WERI-Rb-1 (cell line): ENCODE results near the gene DNAH3.

Experiments used
- DNase-seq: peaks from one replicate; pipeline ENCODE4 v3.0.0-alpha.2; 2020
- H3K27ac ChIP-seq: fragments of 250-450 bp; sonication (Bioruptor Pico); 2 replicates; pipeline ENCODE4 v1.5.1; 2020; ENCODE audit warnings: mild to moderate bottlenecking, moderate library complexity
- H3K27me3 ChIP-seq: fragments of 250-450 bp; sonication (Bioruptor Pico); 2 replicates; pipeline ENCODE4 v1.5.1; 2021; ENCODE audit warnings: mild to moderate bottlenecking, low read depth, moderate library complexity; ENCODE audit not compliant: insufficient read depth, severe bottlenecking
- H3K36me3 ChIP-seq: fragments of 250-450 bp; sonication (Bioruptor Pico); 2 replicates; pipeline ENCODE4 v1.5.1; 2020; ENCODE audit warnings: mild to moderate bottlenecking, moderate library complexity
- H3K4me3 ChIP-seq: 2 replicates; pipeline ENCODE4 v1.5.1; 2011; ENCODE audit warnings: low read depth, mild to moderate bottlenecking, control low read depth, low read length
- H3K9me3 ChIP-seq: fragments of 250-450 bp; sonication (Bioruptor Pico); 2 replicates; pipeline ENCODE4 v1.5.1; 2021; ENCODE audit warnings: mild to moderate bottlenecking, moderate library complexity; ENCODE audit not compliant: severe bottlenecking
- TF ChIP-seq, protein P1 (sequence below): IDR thresholded peaks from 2 replicates; pipeline ENCODE4 v1.5.1; 2011; ENCODE audit warnings: low read depth, mild to moderate bottlenecking, control low read depth, inconsistent platforms, low read length

The DNAH3 gene

DNA sequence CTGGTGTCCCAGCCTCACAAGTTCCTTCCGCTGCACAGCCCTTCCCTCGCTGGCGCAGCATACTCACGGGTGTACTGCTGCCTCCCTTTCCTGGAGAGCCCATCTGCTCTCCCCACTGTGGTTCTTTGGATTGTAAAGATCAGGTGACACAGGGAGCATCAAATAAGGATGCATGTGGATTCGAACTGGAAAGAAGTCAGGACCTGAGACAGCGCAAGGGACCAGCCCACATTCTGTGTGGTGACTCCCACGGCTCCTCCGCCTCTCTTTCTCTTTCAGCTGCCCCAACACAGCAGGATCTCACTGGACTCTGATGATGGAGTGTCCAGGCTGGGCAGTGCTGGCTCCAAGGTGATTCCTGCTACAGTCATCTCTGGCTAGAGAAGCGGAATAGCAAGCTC is 15.9 kb upstream of the DNAH3 start:
- Histone ChIP-seq H3K27me3 (no peaks in the 10 kb centered on the region), H3K36me3 (peaks cover 39% of the 10 kb centered on the region), H3K27ac (no peak overlapping the region), H3K9me3 (no peaks in the 10 kb centered on the region), H3K4me3 (no peak overlapping the region)
- no peak for DNase-seq
- TF ChIP-seq, protein P1, sequence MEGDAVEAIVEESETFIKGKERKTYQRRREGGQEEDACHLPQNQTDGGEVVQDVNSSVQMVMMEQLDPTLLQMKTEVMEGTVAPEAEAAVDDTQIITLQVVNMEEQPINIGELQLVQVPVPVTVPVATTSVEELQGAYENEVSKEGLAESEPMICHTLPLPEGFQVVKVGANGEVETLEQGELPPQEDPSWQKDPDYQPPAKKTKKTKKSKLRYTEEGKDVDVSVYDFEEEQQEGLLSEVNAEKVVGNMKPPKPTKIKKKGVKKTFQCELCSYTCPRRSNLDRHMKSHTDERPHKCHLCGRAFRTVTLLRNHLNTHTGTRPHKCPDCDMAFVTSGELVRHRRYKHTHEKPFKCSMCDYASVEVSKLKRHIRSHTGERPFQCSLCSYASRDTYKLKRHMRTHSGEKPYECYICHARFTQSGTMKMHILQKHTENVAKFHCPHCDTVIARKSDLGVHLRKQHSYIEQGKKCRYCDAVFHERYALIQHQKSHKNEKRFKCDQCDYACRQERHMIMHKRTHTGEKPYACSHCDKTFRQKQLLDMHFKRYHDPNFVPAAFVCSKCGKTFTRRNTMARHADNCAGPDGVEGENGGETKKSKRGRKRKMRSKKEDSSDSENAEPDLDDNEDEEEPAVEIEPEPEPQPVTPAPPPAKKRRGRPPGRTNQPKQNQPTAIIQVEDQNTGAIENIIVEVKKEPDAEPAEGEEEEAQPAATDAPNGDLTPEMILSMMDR: no peak

DNA sequence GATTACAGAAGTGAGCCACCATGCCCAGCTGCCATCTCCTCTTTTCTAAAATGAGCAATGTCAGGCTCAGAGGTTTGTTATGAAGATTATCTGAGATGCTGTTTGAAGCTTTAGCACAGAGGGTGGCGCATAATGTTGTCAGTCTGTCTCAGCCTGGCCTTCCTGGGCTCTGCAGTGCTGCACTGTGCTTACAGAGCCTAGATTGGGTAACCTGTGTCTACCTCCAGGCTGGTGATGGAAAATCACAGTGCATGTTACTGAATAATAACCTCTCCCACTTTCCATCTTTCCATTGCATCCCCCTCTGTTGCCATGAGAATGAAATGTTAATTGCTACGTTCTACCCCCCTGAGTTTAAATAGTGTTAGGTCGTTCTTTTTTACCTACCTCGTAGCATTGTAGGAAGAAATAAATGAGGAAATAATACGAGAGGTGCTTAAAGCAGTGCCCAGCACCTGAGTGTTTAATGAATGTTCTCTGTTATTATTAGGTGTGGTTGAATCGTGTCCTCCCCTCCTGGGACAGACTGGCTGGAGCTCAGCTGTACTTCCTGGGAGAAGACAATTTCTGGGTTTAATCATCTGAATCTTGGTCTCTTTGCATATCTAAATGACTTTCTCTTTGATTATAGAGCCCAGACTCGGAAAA is 14.0 kb upstream of the DNAH3 start:
- no peaks in the 10 kb centered on the region for H3K9me3 ChIP-seq
- no peak overlapping the region for H3K27ac ChIP-seq
- DNase-seq: no peak
- H3K4me3 ChIP-seq: no peak overlapping the region
- TF ChIP-seq, protein P1: no peak
- H3K36me3 ChIP-seq: peaks cover 30% of the 10 kb centered on the region
- H3K27me3 ChIP-seq: no peaks in the 10 kb centered on the region

DNA sequence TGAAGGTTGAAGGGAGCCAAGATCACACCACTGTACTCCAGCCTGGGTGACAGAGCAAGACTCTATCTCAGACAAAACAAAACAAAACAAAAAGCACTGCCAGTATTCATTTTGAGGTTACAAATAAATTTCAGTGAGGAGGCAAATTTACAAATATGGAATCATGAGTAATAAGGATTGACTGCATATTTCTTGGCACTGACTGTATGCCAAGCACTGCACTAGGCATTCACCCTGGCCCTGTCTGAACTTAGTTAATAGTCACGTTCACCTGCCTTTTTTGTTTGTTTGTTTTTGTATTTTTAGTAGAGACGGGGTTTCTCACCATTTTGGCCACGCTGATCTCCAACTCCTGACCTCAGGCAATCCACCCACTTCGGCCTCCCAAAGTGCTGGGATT is 12.9 kb upstream of the DNAH3 start:
- TF ChIP-seq, protein P1: no peak
- no peak overlapping the region for H3K27ac ChIP-seq
- H3K27me3 ChIP-seq: no peaks in the 10 kb centered on the region
- no peak for DNase-seq
- H3K4me3 ChIP-seq: no peak overlapping the region
- peaks cover 30% of the 10 kb centered on the region for H3K36me3 ChIP-seq
- no peaks in the 10 kb centered on the region for H3K9me3 ChIP-seq

DNA sequence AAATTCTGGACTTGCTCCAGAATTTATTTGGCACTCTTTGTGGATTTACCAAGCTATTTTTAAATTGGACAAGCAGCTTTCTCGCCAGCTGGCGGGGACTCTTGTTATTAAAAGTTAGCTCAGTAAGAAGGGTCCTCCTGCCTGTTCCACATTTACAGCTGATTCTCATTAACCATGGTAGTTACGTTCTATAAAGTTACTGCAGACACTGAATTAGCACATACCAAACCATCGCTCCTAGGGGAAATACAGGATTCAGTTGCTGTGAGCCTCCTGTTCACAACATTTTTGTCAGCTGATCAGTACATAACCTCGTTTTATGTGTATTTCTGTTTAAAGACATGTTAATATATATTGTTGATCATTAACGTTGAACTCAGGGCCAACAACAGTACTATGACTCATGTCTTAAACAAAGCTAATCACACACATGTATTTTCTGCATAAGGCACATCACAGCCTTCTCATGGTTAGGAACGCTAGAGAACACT is 12.1 kb upstream of the DNAH3 start:
- Histone ChIP-seq H3K4me3 (no peak overlapping the region), H3K27me3 (no peaks in the 10 kb centered on the region), H3K9me3 (no peaks in the 10 kb centered on the region), H3K36me3 (peaks cover 30% of the 10 kb centered on the region), H3K27ac (no peak overlapping the region)
- no peak for DNase-seq
- TF ChIP-seq, protein P1: no peak

DNA sequence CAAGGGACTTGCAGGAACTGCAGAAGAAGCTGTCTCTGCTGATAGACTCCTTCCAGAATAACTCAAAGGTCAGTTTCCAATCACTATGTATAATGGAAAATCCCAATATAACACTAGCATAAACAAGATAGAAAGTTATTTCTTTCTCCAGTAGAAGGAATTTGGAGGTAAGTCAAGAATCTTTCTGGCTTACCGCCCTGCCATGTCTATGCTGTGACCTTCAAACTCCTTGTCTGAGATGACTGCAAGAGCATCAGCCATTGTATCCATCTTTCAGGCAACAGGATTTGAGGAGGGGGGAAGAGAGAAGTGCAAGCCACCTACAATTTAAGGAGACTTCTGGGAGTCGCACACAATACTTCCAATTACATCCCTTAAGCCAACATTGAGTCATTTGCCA is 10.6 kb upstream of the DNAH3 start:
- Histone ChIP-seq H3K27me3 (no peaks in the 10 kb centered on the region), H3K36me3 (peaks cover 25% of the 10 kb centered on the region), H3K4me3 (no peak overlapping the region), H3K9me3 (no peaks in the 10 kb centered on the region), H3K27ac (no peak overlapping the region)
- TF ChIP-seq, protein P1: no peak
- no peak for DNase-seq

DNA sequence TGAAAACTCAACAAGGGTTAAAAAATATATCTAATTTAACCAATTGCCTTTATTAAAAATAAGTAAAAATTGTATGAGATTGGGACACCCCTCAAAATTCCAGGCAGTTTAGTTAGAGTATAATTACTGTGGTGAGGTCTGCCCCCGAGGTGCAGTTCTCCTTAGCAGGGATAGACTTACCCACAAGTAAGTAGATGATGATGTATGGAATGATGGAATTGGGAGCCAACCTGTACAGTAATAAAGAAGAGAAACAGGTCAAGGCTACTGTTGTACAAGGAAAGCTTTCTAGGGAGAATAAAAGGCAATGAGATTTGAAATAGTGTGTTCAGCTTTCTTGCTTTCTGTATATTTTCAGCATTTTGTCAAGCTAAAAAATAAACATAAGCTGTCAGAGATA is 9.6 kb upstream of the DNAH3 start:
- H3K36me3 ChIP-seq: peaks cover 20% of the 10 kb centered on the region
- no peak overlapping the region for H3K4me3 ChIP-seq
- TF ChIP-seq, protein P1: no peak
- H3K9me3 ChIP-seq: no peaks in the 10 kb centered on the region
- no peak for DNase-seq
- H3K27me3 ChIP-seq: no peaks in the 10 kb centered on the region
- no peak overlapping the region for H3K27ac ChIP-seq
